GM19372 (cell line): Measurements from ENCODE around the gene HSD17B12.

Experiments
- ATAC-seq: cut with Tn5 transposase; IDR thresholded peaks from one replicate; pipeline ENCODE4 v1.9.1; 2021; ENCODE audit warnings: mild to moderate bottlenecking, low read depth, moderate library complexity; ENCODE audit not compliant: unreplicated experiment

HSD17B12 gene

GRCh38 chr11:43687120-43687791 is 6.7 kb downstream of the HSD17B12 start:
- no peak for ATAC-seq

- no peak for ATAC-seq
Observed at GRCh38 chr11:43688394-43688793, 7.9 kb downstream of the HSD17B12 start.

DNA sequence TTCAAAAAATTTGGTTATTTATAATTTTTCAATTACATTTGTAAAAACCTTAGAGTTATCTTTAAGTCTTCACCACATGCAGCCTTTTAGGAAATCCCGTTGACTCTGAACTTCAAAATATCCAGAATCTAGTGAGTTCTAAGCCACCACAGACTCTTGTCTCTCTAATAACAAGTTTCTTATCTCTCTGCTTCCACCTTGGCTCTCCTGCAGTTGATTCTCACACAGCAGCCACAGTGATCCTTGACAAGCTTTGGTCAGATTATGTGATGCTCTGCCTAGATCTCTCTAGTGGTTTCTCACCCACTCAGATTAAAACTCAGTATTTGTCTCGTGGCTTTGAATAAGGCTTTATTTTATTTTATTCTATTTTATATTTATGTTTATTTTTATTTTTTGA is 8.6 kb downstream of the HSD17B12 start:
- ATAC-seq: no peak

DNA sequence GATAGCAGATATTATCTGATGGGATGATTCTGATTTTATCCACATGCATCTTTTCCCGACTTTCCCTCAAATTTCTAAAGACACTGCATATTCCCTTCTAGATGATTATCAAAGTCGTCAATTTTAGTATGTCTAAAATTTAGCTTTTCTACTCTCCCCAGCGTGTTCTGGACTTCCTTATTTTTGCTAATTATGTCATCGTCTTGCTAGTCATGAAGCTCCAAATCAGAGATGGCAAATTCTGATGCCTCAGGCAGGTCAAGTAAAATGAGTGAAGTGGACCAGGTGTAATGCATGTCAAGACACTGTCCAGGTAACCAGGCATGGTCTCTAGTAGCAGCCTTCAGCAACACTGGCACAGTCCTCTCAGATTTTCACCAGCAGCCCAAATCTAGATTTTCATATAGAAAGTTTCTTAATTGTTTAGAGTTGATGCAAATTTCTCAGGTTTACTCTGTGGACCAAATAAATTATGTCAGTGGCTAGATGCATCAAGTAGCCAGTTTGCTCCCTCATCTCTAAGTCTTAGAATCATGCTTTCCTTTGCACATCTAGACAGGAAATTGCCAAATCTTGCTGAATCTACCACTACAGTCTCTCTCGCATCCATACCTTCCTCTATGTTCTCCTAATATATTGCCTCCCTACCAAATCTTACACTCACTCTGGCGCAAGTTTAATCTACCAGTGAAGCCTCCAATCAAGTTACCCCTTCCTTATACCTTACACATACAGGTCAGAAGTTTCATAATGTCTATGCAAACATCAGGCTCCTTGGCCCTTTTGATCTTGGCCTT is 10.6 kb downstream of the HSD17B12 start:
- no peak for ATAC-seq

DNA sequence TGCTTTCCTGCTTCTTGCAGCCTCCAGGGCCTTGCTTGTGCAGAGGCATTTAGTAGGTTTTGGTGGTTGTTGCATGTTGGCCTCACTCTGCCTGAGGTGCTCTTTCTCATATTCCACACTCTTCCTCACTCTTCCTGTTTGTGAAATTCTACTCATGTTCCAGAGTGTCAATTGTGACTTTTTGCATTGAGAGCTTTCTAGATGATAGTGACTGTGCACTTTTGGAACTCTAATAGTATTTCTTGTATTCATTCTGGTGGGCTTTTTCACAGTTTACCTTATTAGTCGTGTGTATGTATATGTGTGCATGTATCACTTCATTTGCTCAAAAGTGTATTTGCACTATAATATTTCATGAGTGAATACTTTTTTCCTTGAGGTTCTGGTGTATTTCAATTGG is 11.3 kb downstream of the HSD17B12 start:
- no peak for ATAC-seq

- ATAC-seq: no peak
Observed at GRCh38 chr11:43693069-43693468, 12.5 kb downstream of the HSD17B12 start.

GRCh38 chr11:43693731-43694130 is 13.2 kb downstream of the HSD17B12 start:
- no peak for ATAC-seq

DNA sequence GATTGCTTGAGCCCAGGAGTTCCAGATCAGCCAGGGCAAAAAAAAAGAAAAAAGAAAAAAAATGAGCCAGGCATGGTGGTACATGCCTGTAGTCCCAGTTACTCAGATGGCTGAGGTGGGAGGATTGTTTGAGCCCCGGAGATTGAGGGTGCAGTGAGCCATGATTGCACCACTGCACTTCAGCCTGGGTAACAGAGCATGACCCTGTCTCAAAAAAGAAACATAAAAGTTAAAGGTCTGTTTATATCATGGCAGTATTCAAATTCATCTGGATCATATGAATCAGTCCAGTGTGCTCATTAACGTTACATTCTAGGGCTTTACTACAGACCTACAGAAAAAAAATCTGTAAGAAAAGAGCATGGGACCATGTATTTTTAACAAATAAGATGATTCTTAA is 13.9 kb downstream of the HSD17B12 start:
- peak; percentile 54 for ATAC-seq

DNA sequence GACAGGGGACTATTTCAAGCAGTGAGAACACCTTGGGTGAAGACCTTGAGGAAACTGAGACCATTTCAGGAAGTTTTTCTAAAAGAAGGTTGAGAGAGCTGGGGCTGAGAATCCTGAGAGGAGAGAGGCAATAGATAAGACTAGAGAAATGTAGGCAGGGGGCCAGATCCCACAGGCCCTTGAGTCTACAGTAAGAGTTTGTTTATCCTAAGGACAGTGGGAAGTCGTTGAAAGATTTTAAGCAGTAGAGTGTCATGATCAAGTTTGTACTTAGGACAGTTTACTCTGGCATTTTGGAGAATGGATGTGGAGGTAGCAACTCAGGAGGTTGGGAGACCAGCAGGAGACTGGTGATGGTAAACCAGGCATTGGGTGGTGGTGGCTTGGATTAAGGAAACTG is 17.1 kb downstream of the HSD17B12 start:
- ATAC-seq: no peak

DNA sequence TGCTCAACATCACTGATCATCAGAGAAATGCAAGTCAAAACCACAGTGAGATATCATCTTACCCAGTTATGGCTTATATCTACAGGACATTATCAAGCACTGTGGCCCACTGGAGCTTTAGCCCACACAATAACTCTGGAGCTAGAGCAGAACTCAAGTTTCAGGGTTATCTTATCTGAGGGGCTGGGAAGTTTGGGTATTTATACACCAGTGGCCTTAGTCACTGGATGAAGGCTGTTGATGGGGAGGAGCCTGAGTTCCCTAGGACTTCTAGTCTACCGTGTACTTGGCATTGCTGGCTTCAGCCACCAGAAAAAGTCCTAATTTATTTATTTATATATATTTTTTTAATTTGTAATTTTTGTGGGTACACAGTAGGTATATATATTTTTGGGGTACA is 19.3 kb downstream of the HSD17B12 start:
- ATAC-seq: no peak

DNA sequence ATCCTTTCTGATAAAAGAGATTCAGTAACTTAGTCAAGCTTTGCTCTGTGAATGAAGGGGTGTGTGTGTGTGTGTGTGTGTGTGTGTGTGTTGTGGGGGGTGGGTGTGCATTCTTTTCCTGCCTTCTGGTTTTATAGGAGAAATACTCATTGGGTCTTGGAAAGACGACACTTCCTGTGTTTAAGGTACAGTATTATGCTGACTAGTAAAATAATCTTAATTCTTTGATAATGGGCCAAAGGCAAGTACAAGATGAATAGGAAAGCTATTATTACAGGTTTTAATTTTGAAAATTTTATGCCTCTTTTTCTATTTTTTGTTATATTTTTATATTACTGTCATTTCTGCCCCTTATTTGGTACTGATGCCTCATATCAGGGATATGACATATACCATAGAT is 26.1 kb downstream of the HSD17B12 start:
- ATAC-seq: no peak

DNA sequence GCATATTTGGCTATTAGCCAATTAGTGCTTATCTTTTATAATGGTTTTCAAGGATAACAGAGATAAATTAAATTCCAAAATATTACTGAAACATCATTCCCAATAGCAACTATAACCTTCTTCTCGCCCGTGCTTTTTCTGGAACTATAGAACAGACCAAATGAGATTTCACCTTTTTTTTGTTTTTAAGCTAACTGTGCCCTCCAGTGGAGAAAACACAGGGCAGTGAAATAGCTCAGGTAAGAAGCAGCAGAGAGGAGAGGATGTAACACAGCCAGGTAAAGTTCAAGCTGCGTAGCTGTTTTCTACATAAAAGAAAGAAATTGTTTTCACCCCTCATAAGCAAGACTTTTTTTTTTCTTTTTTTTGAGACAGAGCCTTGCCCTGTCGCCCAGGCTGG is 28.2 kb downstream of the HSD17B12 start:
- ATAC-seq: no peak

DNA sequence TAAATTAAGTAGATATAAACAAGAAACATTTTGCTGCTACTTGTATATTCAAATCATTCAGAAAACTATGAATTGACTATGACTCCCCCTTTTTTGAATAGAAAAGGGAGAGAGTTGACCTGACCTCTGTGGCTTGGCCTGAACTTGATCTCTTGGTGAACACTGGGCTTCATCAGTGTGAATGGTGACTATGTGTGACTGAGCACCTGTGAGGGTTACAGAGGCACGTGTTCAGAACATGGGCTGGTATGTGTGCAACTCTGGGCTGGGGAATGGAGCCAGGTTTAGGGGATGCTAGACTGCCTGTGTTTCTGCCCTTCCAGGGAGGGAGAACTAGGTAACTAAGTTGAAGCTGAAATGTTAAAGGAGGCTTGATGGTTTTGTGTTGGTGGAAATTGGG is 29.2 kb downstream of the HSD17B12 start:
- no peak for ATAC-seq

GRCh38 chr11:43712676-43713075 is 32.1 kb downstream of the HSD17B12 start:
- ATAC-seq: no peak

DNA sequence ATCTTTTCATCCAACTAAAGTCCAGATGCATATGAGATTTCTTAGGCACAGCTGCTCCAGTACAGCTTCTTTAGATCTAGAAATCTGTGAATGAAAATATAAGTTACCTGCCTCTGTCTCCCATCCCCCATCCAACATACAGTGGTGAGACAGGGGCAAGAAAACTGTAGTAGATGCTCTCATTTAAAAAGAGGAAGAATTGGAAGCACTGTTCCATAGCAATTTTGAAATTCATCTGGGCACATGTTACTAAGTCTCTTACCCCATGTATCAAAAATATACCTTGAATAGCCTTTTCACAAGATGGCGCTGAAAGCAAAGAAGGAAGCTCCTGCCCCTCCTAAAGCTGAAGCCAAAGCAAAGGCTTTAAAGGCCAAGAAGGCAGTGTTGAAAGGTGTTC is 37.8 kb downstream of the HSD17B12 start:
- no peak for ATAC-seq

DNA sequence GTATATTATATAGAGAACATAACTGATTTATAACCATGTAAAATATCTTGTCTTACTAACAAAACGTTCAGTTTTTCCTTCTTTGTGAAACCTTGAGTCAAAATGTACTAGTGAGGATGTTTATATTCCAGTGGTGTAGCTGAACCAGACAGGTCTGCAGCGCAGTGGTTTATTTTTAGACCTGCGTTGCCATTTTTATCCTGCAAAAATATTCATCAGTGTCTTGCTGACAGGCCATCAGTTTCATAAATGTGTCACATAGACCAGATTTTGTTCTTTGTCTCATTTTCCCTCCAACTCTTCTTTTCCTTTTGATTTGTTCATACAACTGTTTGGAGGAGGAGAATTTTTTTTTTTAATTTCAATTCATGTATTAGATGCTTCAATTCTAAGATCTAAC is 43.1 kb downstream of the HSD17B12 start:
- ATAC-seq: no peak

- ATAC-seq: no peak
Observed at GRCh38 chr11:43732225-43732624, 51.7 kb downstream of the HSD17B12 start.

GRCh38 chr11:43734256-43734655 is 53.7 kb downstream of the HSD17B12 start:
- no peak for ATAC-seq

DNA sequence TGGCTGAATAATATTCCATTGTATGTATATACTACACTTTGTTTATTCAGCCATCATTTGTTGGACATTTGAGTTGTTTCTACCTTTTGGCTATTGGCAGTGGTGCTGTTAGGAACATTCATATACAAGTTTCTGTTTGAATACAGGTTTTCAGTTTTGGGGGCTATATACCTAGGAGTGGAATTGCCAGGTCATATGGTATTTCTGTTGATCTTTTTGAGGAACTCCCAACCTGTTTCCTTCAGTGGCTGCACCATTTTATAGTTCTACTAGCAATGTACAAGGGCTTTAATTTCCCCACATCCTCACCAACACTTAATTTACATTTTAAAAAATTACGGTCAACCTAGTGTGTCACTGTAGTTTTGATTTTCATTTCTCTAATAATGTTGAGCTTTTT is 54.6 kb downstream of the HSD17B12 start:
- no peak for ATAC-seq

GRCh38 chr11:43735961-43736360 is 55.4 kb downstream of the HSD17B12 start:
- ATAC-seq: no peak

GRCh38 chr11:43736502-43737200 is 56.1 kb downstream of the HSD17B12 start:
- ATAC-seq: no peak

DNA sequence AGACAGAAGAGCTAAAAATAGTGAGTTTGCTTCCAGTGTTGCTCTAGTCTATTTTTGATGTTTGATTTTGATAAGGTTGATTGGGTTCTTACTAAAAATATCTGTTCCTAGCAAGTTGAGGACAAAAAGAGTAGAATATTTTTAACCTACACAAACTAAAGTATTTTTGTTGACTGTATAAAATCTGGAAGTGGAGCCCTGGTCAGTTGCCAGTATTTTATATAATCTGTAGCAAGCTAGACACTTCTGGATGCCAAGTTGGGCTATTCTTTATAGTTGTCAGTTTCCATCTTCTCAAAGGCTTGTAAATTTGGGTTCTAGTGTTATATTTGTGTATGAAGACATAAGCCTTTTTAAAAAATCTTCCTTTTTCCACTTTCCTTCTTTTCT is 56.7 kb downstream of the HSD17B12 start:
- no peak for ATAC-seq
